GM06990 (cell line): Measurements from ENCODE around the gene MEF2D.

ENCODE experiments used
- DNase-seq: peaks from one replicate; pipeline ENCODE4 v3.0.0-alpha.2; 2011; ENCODE audit not compliant: insufficient read length; ENCODE audit errors: extremely low read depth
- H3K27me3 ChIP-seq: replicated peaks from 2 replicates; pipeline ENCODE4 v1.6.0; 2011; ENCODE audit warnings: low read length; ENCODE audit not compliant: control insufficient read depth, insufficient read depth
- H3K36me3 ChIP-seq: 2 replicates; pipeline ENCODE4 v1.5.1; 2011; ENCODE audit warnings: low read length; ENCODE audit not compliant: control insufficient read depth, insufficient read depth
- H3K4me3 ChIP-seq: replicated peaks from 2 replicates; pipeline ENCODE4 v1.5.1; 2011; ENCODE audit warnings: low read depth, mild to moderate bottlenecking, control low read depth, low read length
- CTCF ChIP-seq: IDR thresholded peaks from 2 replicates; pipeline ENCODE4 v1.5.1; 2011; ENCODE audit warnings: low read length, control low read depth, mild to moderate bottlenecking, inconsistent platforms; ENCODE audit not compliant: insufficient read depth, poor library complexity, severe bottlenecking

Gene MEF2D

GRCh38 chr1:156428746-156429288 lies 71.8 kb downstream of the MEF2D start:
- Histone ChIP-seq H3K4me3 (no peak overlapping the region), H3K36me3 (no peaks in the 10 kb centered on the region), H3K27me3 (peaks cover 7% of the 10 kb centered on the region)
- no peak for DNase-seq
- TF ChIP-seq CTCF = no peak

GRCh38 chr1:156427957-156428356 lies 72.6 kb downstream of the MEF2D start:
- no peaks in the 10 kb centered on the region for H3K36me3 ChIP-seq
- H3K27me3 ChIP-seq = peaks cover 7% of the 10 kb centered on the region
- no peak for TF ChIP-seq CTCF
- H3K4me3 ChIP-seq = no peak overlapping the region
- DNase-seq = no peak

GRCh38 chr1:156425943-156426342 lies 74.6 kb downstream of the MEF2D start:
- DNase-seq = no peak

GRCh38 chr1:156424806-156425432 lies 75.7 kb downstream of the MEF2D start:
- no peak for TF ChIP-seq CTCF
- no peak for DNase-seq
- Histone ChIP-seq H3K4me3 (no peak overlapping the region), H3K27me3 (peaks cover 5% of the 10 kb centered on the region), H3K36me3 (no peaks in the 10 kb centered on the region)

More at GRCh38 chr1:156425943-156426342, 74.6 kb downstream of the MEF2D start:
- Histone ChIP-seq H3K4me3 (no peak overlapping the region), H3K27me3 (peaks cover 7% of the 10 kb centered on the region), H3K36me3 (no peaks in the 10 kb centered on the region)
- TF ChIP-seq CTCF = no peak

GRCh38 chr1:156423422-156424352 lies 76.9 kb downstream of the MEF2D start:
- no peak for DNase-seq
- Histone ChIP-seq H3K27me3 (no peaks in the 10 kb centered on the region; the same call in none of the 2 replicates), H3K4me3 (no peak overlapping the region), H3K36me3 (no peaks in the 10 kb centered on the region)
- no peak for TF ChIP-seq CTCF
